ENCODE results near the gene MYL12A. TPM values are rescaled to one million over a fixed set of nuclear protein-coding genes. Genes with fewer than 3 reads are reported as not detected.

MYL12A gene
- total and polyA plus RNA-seq, 2 of the 13 experiments (the other 11 are each of a cell fraction or from before 2014, with no cell fraction given) = 261 to 277 TPM

GRCh38 chr18:3217948-3218647 lies 29.5 kb upstream of the MYL12A start (continued):
- no peak for TF ChIP-seq IRX3 (CRISPR knock-in tag; IDR thresholded peaks at IDR 0.05; ENCODE audit: borderline replicate concordance, low read depth)
- TF ChIP-seq ZNF275 (CRISPR knock-in tag; IDR thresholded peaks at IDR 0.05; ENCODE audit: borderline replicate concordance) = no peak
- TF ChIP-seq, protein P1, sequence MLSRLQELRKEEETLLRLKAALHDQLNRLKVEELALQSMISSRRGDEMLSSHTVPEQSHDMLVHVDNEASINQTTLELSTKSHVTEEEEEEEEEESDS (CRISPR knock-in tag; IDR thresholded peaks at IDR 0.05; ENCODE audit: borderline replicate concordance) = no peak
- no peak for TF ChIP-seq HDAC6 (IDR thresholded peaks at IDR 0.05; ENCODE audit: low read depth, low read length)
- TF ChIP-seq, protein P2, sequence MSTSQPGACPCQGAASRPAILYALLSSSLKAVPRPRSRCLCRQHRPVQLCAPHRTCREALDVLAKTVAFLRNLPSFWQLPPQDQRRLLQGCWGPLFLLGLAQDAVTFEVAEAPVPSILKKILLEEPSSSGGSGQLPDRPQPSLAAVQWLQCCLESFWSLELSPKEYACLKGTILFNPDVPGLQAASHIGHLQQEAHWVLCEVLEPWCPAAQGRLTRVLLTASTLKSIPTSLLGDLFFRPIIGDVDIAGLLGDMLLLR (CRISPR knock-in tag; IDR thresholded peaks at IDR 0.05) = no peak
- no peak for TF ChIP-seq GABPB1 (CRISPR knock-in tag; IDR thresholded peaks at IDR 0.05)
- TF ChIP-seq LRRFIP1 (CRISPR knock-in tag; conservative IDR thresholded peaks at IDR 0.05) = no peak
- TF ChIP-seq THYN1 (CRISPR knock-in tag; IDR thresholded peaks at IDR 0.05; ENCODE audit: borderline replicate concordance, low read depth) = no peak
- TF ChIP-seq RXRA (CRISPR knock-in tag; IDR thresholded peaks at IDR 0.05) = no peak; the same call in 1 of the 2 replicates
- TF ChIP-seq ZNF678 (CRISPR knock-in tag; IDR thresholded peaks at IDR 0.05) = no peak
- no peak for TF ChIP-seq SP2 (CRISPR knock-in tag; IDR thresholded peaks at IDR 0.05)
- no peak for TF ChIP-seq PCBP1 (IDR thresholded peaks at IDR 0.05; ENCODE audit: borderline replicate concordance, low read depth, low read length)
- TF ChIP-seq ZNF737 (CRISPR knock-in tag; IDR thresholded peaks at IDR 0.05; ENCODE audit: borderline replicate concordance) = no peak
- TF ChIP-seq ZNF773 (CRISPR knock-in tag; IDR thresholded peaks at IDR 0.05; ENCODE audit: borderline replicate concordance) = no peak
- TF ChIP-seq ZNF3 (CRISPR knock-in tag; IDR thresholded peaks at IDR 0.05) = no peak
- TF ChIP-seq IKZF1 (IDR thresholded peaks at IDR 0.05) = no peak
- TF ChIP-seq ZNF142 (CRISPR knock-in tag; IDR thresholded peaks at IDR 0.05) = no peak
- TF ChIP-seq ZSCAN12 (CRISPR knock-in tag; IDR thresholded peaks at IDR 0.05) = no peak
- 0 out of 2 replicates have a peak, but pooled peaks have one; percentile 35 for TF ChIP-seq KMT2B (CRISPR knock-in tag; IDR thresholded peaks at IDR 0.05)
- TF ChIP-seq HMGA1 (CRISPR knock-in tag; conservative IDR thresholded peaks at IDR 0.05) = no peak
